Lower lobe of right lung (tissue), 2 donors: Measurements from ENCODE around the gene IPO13. TPM values are rescaled to one million over a fixed set of nuclear protein-coding genes. Genes with fewer than 3 reads are reported as not detected.

Experiments used
- ATAC-seq, 2 donors: fragments of 200-7000 bp; cut with Tn5 transposase; one replicate each; pipeline ENCODE4 v1.9.1; 2020 to 2022; ENCODE audit warnings: mild to moderate bottlenecking in 2 of 2, moderate library complexity in 2 of 2
- DNase-seq: peaks from one replicate; pipeline ENCODE4 v3.0.0-alpha.2; 2020
- H3K27ac ChIP-seq: fragments of 200-600 bp; one replicate; pipeline ENCODE4 v1.8.0; 2022
- H3K27me3 ChIP-seq: fragments of 200-600 bp; one replicate; pipeline ENCODE4 v1.8.0; 2022; ENCODE audit warnings: low read depth
- H3K36me3 ChIP-seq: fragments of 200-600 bp; one replicate; pipeline ENCODE4 v1.8.0; 2022; ENCODE audit warnings: mild to moderate bottlenecking
- H3K4me1 ChIP-seq: fragments of 200-600 bp; one replicate; pipeline ENCODE4 v1.8.0; 2022
- H3K4me3 ChIP-seq: fragments of 200-600 bp; one replicate; pipeline ENCODE4 v1.8.0; 2022; ENCODE audit warnings: mild to moderate bottlenecking
- H3K9me3 ChIP-seq: fragments of 200-600 bp; one replicate; pipeline ENCODE4 v1.8.0; 2022
- intact Hi-C: fragments of 100-400 bp; cut with DNase I; formaldehyde crosslinking; loops from one replicate; pipeline ENCODE4 v1.11.0; 2022
- total RNA-seq: library from RNA; stranded (reverse); fragmentation: NEBNext Ultra II Directional; extraction: Animal tissue kit (Norgen Biotek cat#: 25700); gene quantifications from one replicate; pipeline ENCODE4 v1.2.1, GENCODE V29; 2021
- TF ChIP-seq, protein P1 (sequence below): fragments of 200-600 bp; IDR thresholded peaks from one replicate; pipeline ENCODE4 v1.8.0; 2022; ENCODE audit warnings: antibody characterized with exemption, mild to moderate bottlenecking
- donor health status: DM: no; HTN: yes; CAD: no; lungs with severe emphysema.

IPO13 gene
- total RNA-seq, 1 donor from 2014 or later: 28.2 TPM

- Histone ChIP-seq H3K36me3 (peaks cover 78% of the 10 kb centered on the region), H3K4me3 (no peak overlapping the region), H3K9me3 (no peaks in the 10 kb centered on the region), H3K27me3 (no peaks in the 10 kb centered on the region), H3K27ac (no peak overlapping the region), H3K4me1 (no peaks in the 10 kb centered on the region)
- no peak for ATAC-seq
- TF ChIP-seq, protein P1, sequence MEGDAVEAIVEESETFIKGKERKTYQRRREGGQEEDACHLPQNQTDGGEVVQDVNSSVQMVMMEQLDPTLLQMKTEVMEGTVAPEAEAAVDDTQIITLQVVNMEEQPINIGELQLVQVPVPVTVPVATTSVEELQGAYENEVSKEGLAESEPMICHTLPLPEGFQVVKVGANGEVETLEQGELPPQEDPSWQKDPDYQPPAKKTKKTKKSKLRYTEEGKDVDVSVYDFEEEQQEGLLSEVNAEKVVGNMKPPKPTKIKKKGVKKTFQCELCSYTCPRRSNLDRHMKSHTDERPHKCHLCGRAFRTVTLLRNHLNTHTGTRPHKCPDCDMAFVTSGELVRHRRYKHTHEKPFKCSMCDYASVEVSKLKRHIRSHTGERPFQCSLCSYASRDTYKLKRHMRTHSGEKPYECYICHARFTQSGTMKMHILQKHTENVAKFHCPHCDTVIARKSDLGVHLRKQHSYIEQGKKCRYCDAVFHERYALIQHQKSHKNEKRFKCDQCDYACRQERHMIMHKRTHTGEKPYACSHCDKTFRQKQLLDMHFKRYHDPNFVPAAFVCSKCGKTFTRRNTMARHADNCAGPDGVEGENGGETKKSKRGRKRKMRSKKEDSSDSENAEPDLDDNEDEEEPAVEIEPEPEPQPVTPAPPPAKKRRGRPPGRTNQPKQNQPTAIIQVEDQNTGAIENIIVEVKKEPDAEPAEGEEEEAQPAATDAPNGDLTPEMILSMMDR: no peak
- intact Hi-C loops: no loop called here
- DNase-seq: peak; percentile 1
Observed at GRCh38 chr1:43963006-43963405, 16.3 kb downstream of the IPO13 start.

- H3K27me3 ChIP-seq: no peaks in the 10 kb centered on the region
- no peak overlapping the region for H3K27ac ChIP-seq
- ATAC-seq (no peak), DNase-seq (peak; percentile 6)
- H3K9me3 ChIP-seq: no peaks in the 10 kb centered on the region
- TF ChIP-seq, protein P1: no peak
- no peaks in the 10 kb centered on the region for H3K4me1 ChIP-seq
- peaks cover 69% of the 10 kb centered on the region for H3K36me3 ChIP-seq
- intact Hi-C loops: no loop called here
- no peak overlapping the region for H3K4me3 ChIP-seq
Observed at GRCh38 chr1:43963890-43964289, 17.1 kb downstream of the IPO13 start.

DNA sequence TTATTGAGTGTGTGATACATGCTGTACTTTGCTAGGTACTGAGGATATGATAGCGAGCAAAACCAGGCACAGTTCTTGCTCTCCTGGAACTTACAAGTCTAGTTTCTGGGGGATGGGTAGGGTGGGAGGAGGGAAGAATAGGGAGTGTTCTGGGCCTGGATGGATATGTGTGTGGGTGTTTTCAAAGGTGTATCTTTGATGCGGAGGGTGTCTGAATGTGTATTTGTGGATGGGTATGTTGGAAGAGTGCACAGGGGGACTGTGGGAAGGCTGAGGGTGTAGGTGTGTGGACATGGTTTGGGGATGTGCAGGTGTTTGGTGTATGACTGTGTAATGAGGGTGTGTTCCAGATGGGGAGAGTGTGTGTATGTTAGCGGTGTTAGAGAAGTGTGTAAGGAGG is 18.6 kb downstream of the IPO13 start:
- peaks cover 8% of the 10 kb centered on the region for H3K4me1 ChIP-seq
- H3K27ac ChIP-seq: no peak overlapping the region
- ATAC-seq (no peak), DNase-seq (no peak)
- H3K27me3 ChIP-seq: no peaks in the 10 kb centered on the region
- no peak overlapping the region for H3K4me3 ChIP-seq
- intact Hi-C loops: no loop called here
- no peaks in the 10 kb centered on the region for H3K9me3 ChIP-seq
- peaks cover 56% of the 10 kb centered on the region for H3K36me3 ChIP-seq
- TF ChIP-seq, protein P1: no peak

DNA sequence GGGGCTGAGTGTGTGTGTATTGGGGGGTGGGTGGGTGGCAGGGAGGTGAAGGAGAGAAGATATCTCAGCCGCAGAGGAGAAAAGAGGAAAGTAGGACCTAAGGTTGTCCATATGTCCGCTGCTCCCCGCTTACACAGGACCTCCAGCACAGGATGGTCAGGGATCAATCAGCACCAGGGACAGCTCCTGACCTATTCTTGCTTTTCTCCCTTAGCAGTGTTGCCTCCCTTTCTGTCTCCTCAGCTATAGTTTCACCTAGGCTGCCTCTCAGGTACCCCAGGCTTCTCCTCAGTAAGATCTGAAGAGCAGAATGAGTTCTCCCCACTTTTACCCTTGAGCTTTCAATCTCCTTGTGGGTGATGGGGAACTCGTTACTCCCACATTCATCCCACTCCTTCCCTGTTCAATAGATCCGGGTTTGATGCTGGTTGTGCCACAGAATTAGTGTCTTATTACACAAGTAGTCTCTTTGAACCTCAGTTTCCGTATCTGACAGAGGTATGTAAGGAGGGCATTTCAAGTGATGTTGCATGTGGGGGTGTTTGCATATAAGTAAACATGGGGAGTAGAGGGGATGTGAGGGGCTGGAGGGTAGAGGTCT is 21.7 kb downstream of the IPO13 start:
- TF ChIP-seq, protein P1: no peak
- H3K4me3 ChIP-seq: no peak overlapping the region
- DNase-seq: no peak

GRCh38 chr1:43969416-43969745 is 22.6 kb downstream of the IPO13 start:
- Histone ChIP-seq H3K4me1 (peaks cover 26% of the 10 kb centered on the region), H3K9me3 (no peaks in the 10 kb centered on the region), H3K4me3 (peak overlapping the region; percentile 97), H3K27ac (no peak overlapping the region), H3K27me3 (no peaks in the 10 kb centered on the region), H3K36me3 (peaks cover 37% of the 10 kb centered on the region)
- DNase-seq (no peak), ATAC-seq (no peak)
- intact Hi-C loops: no loop called here
- TF ChIP-seq, protein P1: no peak

More for the DNA sequence above, 21.7 kb downstream of the IPO13 start:
- Histone ChIP-seq H3K27ac (no peak overlapping the region), H3K4me1 (peaks cover 20% of the 10 kb centered on the region), H3K36me3 (peaks cover 42% of the 10 kb centered on the region), H3K9me3 (no peaks in the 10 kb centered on the region), H3K27me3 (no peaks in the 10 kb centered on the region)
- ATAC-seq: no peak
- intact Hi-C loops: no loop called here
